Loucy (cell line): ENCODE measurements around the gene C16orf74.

Experiments
- EZH2phosphoT487 ChIP-seq: fragments of 200-600 bp; IDR thresholded peaks from 2 replicates; pipeline ENCODE4 v1.6.1; 2018; ENCODE audit warnings: antibody characterized with exemption, mild to moderate bottlenecking, moderate library complexity, borderline replicate concordance
- TF ChIP-seq, protein P1 (sequence below): fragments of 200-600 bp; sonication (generic); conservative IDR thresholded peaks from 2 replicates; pipeline ENCODE4 v1.5.1; 2014; ENCODE audit warnings: mild to moderate bottlenecking, antibody characterized with exemption, low read length

DNA sequence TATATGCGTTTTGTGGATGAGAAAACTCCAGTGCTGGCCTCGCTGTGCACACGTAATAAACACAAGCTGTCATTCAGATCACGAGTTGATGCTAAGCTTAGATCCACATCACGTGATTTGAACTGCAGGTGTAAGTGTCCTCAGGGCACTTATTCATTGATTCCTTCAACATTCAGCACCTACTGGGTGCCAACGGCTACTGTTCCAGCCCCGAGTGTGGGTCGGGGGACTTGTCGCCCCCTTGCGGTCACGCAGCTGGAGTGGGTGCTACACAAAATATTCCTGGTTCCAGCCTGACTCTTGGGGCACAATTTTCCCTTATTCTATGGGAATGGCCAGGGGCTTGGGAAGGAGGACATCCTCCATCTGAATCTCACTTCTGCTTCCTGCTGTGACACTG lies 32.2 kb downstream of the C16orf74 start:
- TF ChIP-seq, protein P1, sequence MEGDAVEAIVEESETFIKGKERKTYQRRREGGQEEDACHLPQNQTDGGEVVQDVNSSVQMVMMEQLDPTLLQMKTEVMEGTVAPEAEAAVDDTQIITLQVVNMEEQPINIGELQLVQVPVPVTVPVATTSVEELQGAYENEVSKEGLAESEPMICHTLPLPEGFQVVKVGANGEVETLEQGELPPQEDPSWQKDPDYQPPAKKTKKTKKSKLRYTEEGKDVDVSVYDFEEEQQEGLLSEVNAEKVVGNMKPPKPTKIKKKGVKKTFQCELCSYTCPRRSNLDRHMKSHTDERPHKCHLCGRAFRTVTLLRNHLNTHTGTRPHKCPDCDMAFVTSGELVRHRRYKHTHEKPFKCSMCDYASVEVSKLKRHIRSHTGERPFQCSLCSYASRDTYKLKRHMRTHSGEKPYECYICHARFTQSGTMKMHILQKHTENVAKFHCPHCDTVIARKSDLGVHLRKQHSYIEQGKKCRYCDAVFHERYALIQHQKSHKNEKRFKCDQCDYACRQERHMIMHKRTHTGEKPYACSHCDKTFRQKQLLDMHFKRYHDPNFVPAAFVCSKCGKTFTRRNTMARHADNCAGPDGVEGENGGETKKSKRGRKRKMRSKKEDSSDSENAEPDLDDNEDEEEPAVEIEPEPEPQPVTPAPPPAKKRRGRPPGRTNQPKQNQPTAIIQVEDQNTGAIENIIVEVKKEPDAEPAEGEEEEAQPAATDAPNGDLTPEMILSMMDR: peak; percentile 69
- TF ChIP-seq EZH2phosphoT487: no peak
